GM13976 (cell line): ENCODE measurements around the gene SLC31A2.
"Not testable (repeated sequence)": the region's sequence is repeated elsewhere in the genome, so short reads cannot be mapped to it uniquely, and the experiment has no call there.

Source experiments
- DNase-seq: peaks from one replicate; pipeline ENCODE4 v3.0.0; 2012; ENCODE audit warnings: low spot score
- in situ Hi-C: fragments of 300-500 bp; cut with MboI; formaldehyde crosslinking; loops from one replicate; pipeline ENCODE4 v1.12.0; 2022; ENCODE audit warnings: low sequenced_read_pairs, mixed read lengths, inconsistent platforms; ENCODE audit not compliant: unreplicated experiment
- TF ChIP-seq, protein P1 (sequence below): IDR thresholded peaks from 2 replicates; pipeline ENCODE4 v1.5.1; 2012; ENCODE audit warnings: borderline replicate concordance, mild to moderate bottlenecking; ENCODE audit not compliant: insufficient read depth; ENCODE audit errors: extremely low read depth, missing control alignments, control extremely low read depth

SLC31A2 gene

DNA sequence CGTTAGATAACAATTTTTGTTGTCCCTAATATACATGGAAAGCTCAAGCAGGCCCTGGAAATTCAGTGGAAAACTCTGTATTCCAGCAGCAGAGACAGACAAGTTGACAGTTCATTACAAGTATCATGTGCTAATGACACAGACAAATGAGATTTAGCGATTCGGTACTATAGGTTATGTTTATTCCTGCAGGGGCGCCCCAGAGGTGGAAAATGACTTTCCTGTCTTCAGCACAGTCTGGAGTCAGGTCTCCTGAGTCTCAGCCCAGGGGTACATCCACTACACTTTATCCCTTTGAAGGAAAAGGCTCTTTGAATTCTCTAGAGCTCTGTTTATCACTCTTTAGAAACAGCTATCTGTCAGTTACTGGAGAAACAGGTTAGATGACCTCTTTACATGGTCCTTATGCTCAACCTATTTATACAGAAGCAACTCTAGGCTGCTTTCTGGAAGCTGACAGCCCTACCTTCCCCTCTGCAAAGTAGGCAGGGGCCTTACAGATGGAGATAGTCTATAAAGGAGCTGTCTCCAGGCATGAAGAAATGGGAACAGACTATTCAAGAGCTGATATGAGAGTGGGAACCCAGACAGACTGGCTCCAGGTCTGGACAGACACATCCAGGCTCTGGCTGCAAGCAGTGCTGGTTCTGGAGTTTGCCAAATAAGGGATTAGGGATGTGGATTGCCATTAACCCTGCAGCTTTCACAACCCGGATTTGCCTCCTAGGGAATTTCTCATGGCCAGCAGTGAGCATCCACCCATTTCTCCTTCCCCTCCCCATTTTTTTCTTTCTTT lies 7.2 kb upstream of the SLC31A2 start:
- in situ Hi-C loops = loop anchor here (25.0 kb wide), 1 partner anchor 519 kb away; no protein-coding TSS in a partner anchor
- TF ChIP-seq, protein P1, sequence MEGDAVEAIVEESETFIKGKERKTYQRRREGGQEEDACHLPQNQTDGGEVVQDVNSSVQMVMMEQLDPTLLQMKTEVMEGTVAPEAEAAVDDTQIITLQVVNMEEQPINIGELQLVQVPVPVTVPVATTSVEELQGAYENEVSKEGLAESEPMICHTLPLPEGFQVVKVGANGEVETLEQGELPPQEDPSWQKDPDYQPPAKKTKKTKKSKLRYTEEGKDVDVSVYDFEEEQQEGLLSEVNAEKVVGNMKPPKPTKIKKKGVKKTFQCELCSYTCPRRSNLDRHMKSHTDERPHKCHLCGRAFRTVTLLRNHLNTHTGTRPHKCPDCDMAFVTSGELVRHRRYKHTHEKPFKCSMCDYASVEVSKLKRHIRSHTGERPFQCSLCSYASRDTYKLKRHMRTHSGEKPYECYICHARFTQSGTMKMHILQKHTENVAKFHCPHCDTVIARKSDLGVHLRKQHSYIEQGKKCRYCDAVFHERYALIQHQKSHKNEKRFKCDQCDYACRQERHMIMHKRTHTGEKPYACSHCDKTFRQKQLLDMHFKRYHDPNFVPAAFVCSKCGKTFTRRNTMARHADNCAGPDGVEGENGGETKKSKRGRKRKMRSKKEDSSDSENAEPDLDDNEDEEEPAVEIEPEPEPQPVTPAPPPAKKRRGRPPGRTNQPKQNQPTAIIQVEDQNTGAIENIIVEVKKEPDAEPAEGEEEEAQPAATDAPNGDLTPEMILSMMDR = no peak
- no peak for DNase-seq

DNA sequence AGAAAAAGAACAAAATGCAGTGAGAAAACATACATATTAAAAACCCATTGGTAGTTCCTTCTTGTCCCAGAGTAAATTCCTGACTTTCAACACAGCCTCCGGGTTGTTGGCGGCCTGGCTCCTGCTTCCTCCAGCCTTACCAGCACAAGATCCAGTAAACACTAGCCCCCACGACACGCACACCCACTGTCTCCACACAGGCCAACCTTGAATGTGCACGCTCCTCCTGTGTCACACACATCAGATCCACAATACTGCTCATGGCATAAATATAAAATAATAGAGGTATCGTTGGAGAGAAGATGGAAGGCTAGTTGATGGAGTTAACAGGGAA lies 2.5 kb upstream of the SLC31A2 start:
- TF ChIP-seq, protein P1 = no peak
- no peak for DNase-seq
- in situ Hi-C loops = loop anchor here (25.0 kb wide), 1 partner anchor 514 kb away; no protein-coding TSS in a partner anchor

DNA sequence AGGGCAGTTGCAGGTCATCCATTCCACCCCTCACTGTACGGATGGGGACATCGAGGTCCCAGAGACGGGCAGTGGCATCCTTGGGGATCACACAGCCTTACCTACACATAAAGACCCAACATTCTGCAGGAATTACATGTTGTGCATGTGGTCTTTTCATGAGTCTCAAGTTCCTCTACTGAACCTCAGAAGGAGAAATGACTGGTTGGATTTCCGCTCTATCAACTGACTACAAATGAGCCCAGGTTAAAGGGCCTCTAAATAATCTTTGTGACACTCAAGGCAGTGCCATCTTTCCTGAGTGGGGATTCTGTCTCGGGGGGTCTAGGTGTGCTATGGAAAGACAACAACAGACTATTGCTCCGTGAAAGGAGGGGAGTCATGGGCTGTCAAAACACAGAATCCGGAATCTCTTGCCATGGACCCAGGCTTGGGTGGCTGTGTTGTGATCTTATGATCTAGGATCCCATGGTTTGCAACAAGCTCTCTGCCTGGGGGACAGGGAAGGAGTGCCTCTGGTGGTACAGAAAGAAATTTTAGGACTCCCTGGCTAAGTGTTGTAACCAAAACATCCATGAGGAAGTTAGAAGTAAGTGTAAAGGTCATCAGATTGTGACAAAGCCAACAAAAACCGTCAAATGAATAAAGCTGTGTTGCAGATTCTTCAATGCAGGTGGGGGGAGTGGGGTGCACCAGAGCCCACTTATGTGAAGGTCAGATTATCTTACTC lies 1.9 kb upstream of the SLC31A2 start:
- in situ Hi-C loops = loop anchor here (25.0 kb wide), 1 partner anchor 513 kb away; no protein-coding TSS in a partner anchor
- no peak for DNase-seq
- TF ChIP-seq, protein P1 = no peak

DNA sequence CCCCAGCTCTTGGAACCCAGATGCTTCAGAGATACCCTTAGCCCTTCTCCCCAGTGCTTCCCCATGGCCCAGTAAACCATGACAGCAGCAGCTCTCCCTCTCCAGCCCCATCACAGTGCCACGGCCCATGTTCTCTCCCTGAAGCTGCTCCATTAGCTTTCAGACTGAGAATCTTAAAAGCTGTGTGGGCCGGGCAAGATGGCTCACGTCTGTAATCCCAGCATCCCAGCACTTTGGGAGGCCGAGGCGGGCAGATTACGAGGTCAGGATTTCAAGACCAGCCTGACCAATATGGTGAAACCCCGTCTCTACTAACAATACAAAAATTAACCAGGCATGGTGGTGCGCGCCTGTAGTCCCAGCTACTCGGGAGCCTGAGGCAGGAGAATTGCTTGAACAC lies 1.2 kb upstream of the SLC31A2 start:
- in situ Hi-C loops = loop anchor here (25.0 kb wide), 1 partner anchor 513 kb away; no protein-coding TSS in a partner anchor
- not testable (repeated sequence) for DNase-seq

DNA sequence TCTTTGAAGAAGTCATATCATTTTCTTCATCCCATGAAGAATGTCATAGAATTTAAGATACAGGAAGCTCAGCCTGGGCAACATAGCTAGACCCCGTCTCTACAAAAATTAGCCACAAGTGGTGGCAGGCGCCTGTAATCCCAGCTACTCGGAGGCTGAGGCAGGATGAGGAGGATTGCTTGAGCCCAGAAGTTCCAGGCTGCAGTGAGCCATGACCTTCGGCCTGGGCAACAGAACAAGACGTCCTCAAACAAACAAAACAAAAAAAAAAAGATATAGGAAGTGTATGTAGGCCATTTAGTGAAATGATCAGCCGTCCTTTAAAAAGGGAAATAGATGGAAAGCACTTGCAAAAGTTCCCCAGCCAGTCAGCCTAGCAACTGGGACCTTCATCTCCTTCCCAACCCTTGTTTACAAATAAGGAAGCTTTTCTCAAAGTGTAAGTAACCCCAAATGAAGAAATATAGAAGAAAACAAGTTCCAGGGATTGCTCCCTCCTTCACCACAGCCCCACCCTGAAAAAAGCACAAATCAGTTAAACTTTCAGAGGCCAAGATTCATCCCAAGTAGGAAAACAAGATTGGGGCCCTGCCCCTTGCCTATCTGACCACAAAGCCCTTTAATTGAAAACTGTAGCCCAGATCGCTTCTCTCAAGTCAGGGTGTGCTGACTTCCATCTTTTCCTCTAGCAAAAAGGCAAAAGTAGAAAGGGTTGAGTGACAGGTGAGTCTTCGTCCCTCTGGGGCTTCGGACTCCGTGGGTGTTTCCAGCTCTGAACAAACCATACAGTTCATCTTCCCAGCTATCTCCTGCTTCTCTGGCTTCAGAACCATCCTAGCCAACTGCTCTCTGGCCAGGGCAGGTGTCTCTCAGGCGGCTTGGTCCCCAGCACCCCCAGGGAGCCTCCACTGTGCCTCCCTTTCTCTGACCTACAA lies 1.2 kb downstream of the SLC31A2 start:
- TF ChIP-seq, protein P1 = no peak
- in situ Hi-C loops = no loop called here
- DNase-seq = no peak

DNA sequence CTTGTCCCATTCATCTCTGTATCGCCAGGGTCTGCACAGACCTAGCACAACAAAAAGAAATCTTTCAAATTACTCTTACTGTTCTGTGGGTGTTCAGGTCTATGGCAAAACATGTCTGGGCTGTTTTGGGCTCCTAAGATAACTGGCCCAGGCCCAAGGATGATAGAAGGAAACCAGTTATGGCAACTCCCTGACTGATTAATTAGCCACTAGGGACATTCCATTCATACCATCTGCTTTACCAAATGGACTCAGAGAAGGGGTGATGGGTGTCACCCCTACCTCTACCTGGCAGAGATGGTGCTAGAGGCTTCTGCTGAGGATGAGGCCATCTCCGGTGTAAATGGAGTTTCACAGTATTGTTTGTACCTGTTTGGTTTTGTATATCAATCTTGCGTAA lies 1.9 kb downstream of the SLC31A2 start:
- no peak for DNase-seq
- in situ Hi-C loops = no loop called here

More for the DNA sequence above, 1.9 kb downstream of the SLC31A2 start:
- TF ChIP-seq, protein P1 = no peak
